ENCODE data around the gene PHACTR1.

DNA sequence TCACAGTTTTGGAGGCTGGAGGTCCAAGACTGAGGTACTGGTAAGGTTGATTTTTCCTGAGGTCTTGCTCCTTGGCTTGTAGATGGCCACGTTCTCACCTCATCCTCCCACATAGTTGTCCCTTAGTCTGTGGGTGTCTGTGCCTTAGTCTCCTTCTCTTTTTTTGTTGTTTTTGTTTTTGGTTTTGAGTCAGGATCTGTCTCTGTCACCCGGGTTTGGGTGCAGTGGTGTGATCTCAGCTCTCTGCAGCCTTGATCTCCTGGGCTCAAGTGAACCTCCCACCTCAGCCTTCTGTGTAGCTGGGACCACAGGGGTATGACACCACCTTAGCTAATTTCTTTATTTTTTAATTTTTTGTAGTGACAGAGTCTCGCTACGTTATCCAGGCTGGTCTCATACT, 245.2 kb downstream of the PHACTR1 start:
- TF ChIP-seq CTCF (conservative IDR thresholded peaks at IDR 0.05 in 1 of 2, IDR thresholded peaks at IDR 0.05 in 1 of 2; ENCODE audit: low read depth in 1 of 2, low read length in 2 of 2) (no peak), EZH2 (IDR thresholded peaks at IDR 0.05; ENCODE audit: low read length, missing control alignments) (no peak)

Data from fibroblast of lung (primary cell).